HepG2 (cell line): ENCODE data around the gene H3-3A. TPM values are rescaled to one million over a fixed set of nuclear protein-coding genes. Genes with fewer than 3 reads are reported as not detected.

Source experiments
- KMT2A ChIP-seq: sonication (generic); formaldehyde crosslinking; IDR thresholded peaks from 2 replicates; pipeline ENCODE4 v1.4.0; 2020; ENCODE audit warnings: missing genetic modification reagents
- MAX ChIP-seq: IDR thresholded peaks from 2 replicates; pipeline ENCODE4 v1.6.1; 2012; ENCODE audit warnings: inconsistent platforms
- MLX ChIP-seq: IDR thresholded peaks from 2 replicates; pipeline ENCODE4 v1.6.1; 2016
- MXD3 ChIP-seq: IDR thresholded peaks from 2 replicates; pipeline ENCODE4 v1.6.1; 2016; ENCODE audit warnings: mild to moderate bottlenecking, missing biosample characterization, missing genetic modification reagents
- NCOR1 ChIP-seq: fragments of 200-600 bp; sonication (generic); IDR thresholded peaks from 2 replicates; pipeline ENCODE4 v1.7.0; 2017; ENCODE audit warnings: antibody characterized with exemption, low read length, borderline replicate concordance
- SMAD1 ChIP-seq: sonication (generic); formaldehyde crosslinking; IDR thresholded peaks from 2 replicates; pipeline ENCODE4 v1.4.0; 2020; ENCODE audit warnings: missing genetic modification reagents, low read depth, mild to moderate bottlenecking, borderline replicate concordance
- THAP9 ChIP-seq: sonication (generic); formaldehyde crosslinking; IDR thresholded peaks from 2 replicates; pipeline ENCODE4; 2020; ENCODE audit warnings: missing genetic modification reagents, mild to moderate bottlenecking, borderline replicate concordance
- ZBTB2 ChIP-seq: sonication (generic); formaldehyde crosslinking; IDR thresholded peaks from 2 replicates; pipeline ENCODE4 v1.8.0; 2022; ENCODE audit warnings: low read depth, missing genetic modification reagents
- ZFX ChIP-seq: sonication (generic); formaldehyde crosslinking; IDR thresholded peaks from 2 replicates; pipeline ENCODE4 v1.4.0; 2020; ENCODE audit warnings: mild to moderate bottlenecking, low read depth, missing genetic modification reagents, moderate library complexity
- ZKSCAN8 ChIP-seq: IDR thresholded peaks from 2 replicates; pipeline ENCODE4 v1.6.1; 2016; ENCODE audit warnings: borderline replicate concordance, missing genetic modification reagents, missing compliant biosample characterization
- ZNF160 ChIP-seq: sonication (generic); formaldehyde crosslinking; IDR thresholded peaks from 2 replicates; pipeline ENCODE4 v1.8.0; 2022; ENCODE audit warnings: mild to moderate bottlenecking, inconsistent platforms, missing genetic modification reagents
- ZNF207 ChIP-seq: fragments of 450-650 bp; IDR thresholded peaks from 2 replicates; pipeline ENCODE4 v1.6.1; 2016; ENCODE audit warnings: antibody characterized with exemption, borderline replicate concordance
- ZNF83 ChIP-seq: sonication (generic); formaldehyde crosslinking; IDR thresholded peaks from 2 replicates; pipeline ENCODE4 v1.4.0; 2020; ENCODE audit warnings: missing genetic modification reagents, mild to moderate bottlenecking, borderline replicate concordance
- polyA plus RNA-seq, 8 experiments: library from polyadenylated mRNA; depleted of rRNA in 3 of 8; stranded (reverse) in 7 of 8; unstranded in 1 of 8; fragments of >200 nt; fragmentation: Illumina TruSeq in 4 of 8; extraction: Trizol in 4 of 8; gene quantifications; 2 replicates each; pipeline versions ENCODE4 v1.2.1 to v1.2.3, GENCODE V29; 2011 to 2016; ENCODE audit warnings: low read depth in 4 of 8, missing spikeins in 1 of 8, mixed read lengths in 1 of 8; ENCODE audit not compliant: insufficient read depth in 1 of 8
- total RNA-seq, 5 experiments: library from RNA; depleted of rRNA; stranded (reverse); fragments of >200 nt; fragmentation: Illumina TruSeq; extraction: Trizol; gene quantifications; 2 replicates each; pipeline ENCODE4 v1.2.3, GENCODE V29; 2016; ENCODE audit warnings: low read depth in 1 of 5
- TF ChIP-seq, protein P1 (sequence below): sonication (generic); formaldehyde crosslinking; IDR thresholded peaks from 2 replicates; pipeline ENCODE4 v1.5.1; 2020; ENCODE audit warnings: missing genetic modification reagents, mild to moderate bottlenecking, borderline replicate concordance
- TF ChIP-seq, protein P2 (sequence below): sonication (generic); formaldehyde crosslinking; IDR thresholded peaks from 2 replicates; pipeline ENCODE4 v1.4.0; 2020; ENCODE audit warnings: mild to moderate bottlenecking, missing genetic modification reagents
- TF ChIP-seq, protein P3 (sequence below): sonication (generic); formaldehyde crosslinking; IDR thresholded peaks from 2 replicates; pipeline ENCODE4 v1.4.0; 2020; ENCODE audit warnings: mild to moderate bottlenecking, missing genetic modification reagents

Gene H3-3A
- total and polyA plus RNA-seq, 2 of the 13 experiments (the other 11 are each of a cell fraction or from before 2014, with no cell fraction given), result 221 to 320 TPM

DNA sequence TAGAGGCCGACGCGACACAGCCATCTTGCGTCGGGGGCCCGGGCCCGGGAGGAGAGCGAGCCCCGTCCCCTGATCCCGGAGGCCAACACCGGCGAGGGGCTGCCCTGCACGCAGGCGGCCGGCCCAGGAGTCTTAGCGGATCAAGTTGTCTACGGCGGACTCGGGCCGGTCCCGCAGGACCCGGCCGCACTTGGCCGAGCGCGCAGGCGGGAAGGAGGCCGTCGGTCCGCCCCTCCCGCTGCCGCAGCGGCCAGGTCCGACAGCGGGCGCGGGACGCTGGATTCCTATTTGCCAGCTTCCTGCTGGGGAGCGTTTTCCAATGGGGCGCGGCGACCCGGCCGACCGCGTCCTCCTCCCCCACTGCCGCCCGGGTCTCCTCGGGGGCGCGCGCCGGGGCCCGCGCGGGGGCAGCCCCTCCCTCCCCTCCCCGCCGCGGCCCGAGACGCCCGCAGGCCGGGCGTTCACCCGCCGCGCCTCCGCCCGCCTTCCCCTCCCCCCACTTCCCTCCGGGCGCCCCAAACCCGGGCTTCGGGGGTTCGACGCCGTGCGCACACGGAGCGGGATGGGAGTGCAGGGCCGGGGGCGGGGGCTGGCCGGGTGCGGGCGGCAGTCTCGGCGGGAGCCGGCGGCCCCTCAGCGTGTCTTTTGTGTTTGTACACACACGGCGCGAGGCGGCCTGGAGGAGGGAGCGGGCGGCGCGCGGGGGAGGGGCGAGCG lies 517 bp upstream of the H3-3A start (continued):
- TF ChIP-seq, protein P1, sequence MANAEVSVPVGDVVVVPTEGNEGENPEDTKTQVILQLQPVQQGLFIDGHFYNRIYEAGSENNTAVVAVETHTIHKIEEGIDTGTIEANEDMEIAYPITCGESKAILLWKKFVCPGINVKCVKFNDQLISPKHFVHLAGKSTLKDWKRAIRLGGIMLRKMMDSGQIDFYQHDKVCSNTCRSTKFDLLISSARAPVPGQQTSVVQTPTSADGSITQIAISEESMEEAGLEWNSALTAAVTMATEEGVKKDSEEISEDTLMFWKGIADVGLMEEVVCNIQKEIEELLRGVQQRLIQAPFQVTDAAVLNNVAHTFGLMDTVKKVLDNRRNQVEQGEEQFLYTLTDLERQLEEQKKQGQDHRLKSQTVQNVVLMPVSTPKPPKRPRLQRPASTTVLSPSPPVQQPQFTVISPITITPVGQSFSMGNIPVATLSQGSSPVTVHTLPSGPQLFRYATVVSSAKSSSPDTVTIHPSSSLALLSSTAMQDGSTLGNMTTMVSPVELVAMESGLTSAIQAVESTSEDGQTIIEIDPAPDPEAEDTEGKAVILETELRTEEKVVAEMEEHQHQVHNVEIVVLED (CRISPR knock-in tag), result peak; percentile 70; the same call in 1 of the 2 replicates
- no peak for TF ChIP-seq MLX (CRISPR knock-in tag)
- TF ChIP-seq, protein P2, sequence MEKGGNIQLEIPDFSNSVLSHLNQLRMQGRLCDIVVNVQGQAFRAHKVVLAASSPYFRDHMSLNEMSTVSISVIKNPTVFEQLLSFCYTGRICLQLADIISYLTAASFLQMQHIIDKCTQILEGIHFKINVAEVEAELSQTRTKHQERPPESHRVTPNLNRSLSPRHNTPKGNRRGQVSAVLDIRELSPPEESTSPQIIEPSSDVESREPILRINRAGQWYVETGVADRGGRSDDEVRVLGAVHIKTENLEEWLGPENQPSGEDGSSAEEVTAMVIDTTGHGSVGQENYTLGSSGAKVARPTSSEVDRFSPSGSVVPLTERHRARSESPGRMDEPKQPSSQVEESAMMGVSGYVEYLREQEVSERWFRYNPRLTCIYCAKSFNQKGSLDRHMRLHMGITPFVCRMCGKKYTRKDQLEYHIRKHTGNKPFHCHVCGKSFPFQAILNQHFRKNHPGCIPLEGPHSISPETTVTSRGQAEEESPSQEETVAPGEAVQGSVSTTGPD (CRISPR knock-in tag), result no peak
- TF ChIP-seq NCOR1, result 0 out of 2 replicates have a peak, but pooled peaks have one; percentile 14
- peak; percentile 76 for TF ChIP-seq ZNF160 (CRISPR knock-in tag)
- TF ChIP-seq MAX, result peak; percentile 91
- TF ChIP-seq, protein P3, sequence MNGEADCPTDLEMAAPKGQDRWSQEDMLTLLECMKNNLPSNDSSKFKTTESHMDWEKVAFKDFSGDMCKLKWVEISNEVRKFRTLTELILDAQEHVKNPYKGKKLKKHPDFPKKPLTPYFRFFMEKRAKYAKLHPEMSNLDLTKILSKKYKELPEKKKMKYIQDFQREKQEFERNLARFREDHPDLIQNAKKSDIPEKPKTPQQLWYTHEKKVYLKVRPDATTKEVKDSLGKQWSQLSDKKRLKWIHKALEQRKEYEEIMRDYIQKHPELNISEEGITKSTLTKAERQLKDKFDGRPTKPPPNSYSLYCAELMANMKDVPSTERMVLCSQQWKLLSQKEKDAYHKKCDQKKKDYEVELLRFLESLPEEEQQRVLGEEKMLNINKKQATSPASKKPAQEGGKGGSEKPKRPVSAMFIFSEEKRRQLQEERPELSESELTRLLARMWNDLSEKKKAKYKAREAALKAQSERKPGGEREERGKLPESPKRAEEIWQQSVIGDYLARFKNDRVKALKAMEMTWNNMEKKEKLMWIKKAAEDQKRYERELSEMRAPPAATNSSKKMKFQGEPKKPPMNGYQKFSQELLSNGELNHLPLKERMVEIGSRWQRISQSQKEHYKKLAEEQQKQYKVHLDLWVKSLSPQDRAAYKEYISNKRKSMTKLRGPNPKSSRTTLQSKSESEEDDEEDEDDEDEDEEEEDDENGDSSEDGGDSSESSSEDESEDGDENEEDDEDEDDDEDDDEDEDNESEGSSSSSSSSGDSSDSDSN, result peak; percentile 83
- peak; percentile 72; the same call in 1 of the 2 replicates for TF ChIP-seq ZBTB2 (CRISPR knock-in tag)
- TF ChIP-seq THAP9 (CRISPR knock-in tag), result 0 out of 2 replicates have a peak, but pooled peaks have one; percentile 50
- no peak for TF ChIP-seq KMT2A (CRISPR knock-in tag)
- TF ChIP-seq MXD3, result peak; percentile 72; the same call in 1 of the 2 replicates
- TF ChIP-seq SMAD1, result 0 out of 2 replicates have a peak, but pooled peaks have one; percentile 43
- no peak for TF ChIP-seq ZNF207
- TF ChIP-seq ZNF83 (CRISPR knock-in tag), result no peak
- 0 out of 2 replicates have a peak, but pooled peaks have one; percentile 17 for TF ChIP-seq ZKSCAN8
- TF ChIP-seq ZFX (CRISPR knock-in tag), result peak; percentile 92
